ENCODE results near the gene SUGCT.

DNA sequence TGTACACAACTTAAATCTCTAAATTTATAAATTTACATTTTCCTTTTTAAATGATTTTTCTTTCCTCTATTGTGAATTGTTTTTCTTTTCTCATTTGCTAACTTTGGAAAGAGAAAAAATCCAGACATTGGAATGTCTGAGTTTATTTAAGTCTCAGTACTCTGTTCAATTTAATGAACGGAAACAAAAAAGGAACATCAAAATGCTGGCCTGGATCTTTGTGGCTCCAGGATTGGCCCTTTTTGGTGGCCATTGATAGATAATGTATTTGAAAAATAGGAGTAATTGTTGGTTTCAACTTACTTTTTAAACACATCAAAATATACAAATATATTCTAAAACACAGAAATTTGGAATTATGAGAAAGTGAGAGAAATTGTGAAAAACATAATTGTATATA lies 336.0 kb downstream of the SUGCT start:
- TF ChIP-seq YY1 (IDR thresholded peaks at IDR 0.05; ENCODE audit: insufficient read depth, insufficient read length) (no peak), SUZ12 (IDR thresholded peaks at IDR 0.05; ENCODE audit: extremely low read depth, insufficient read depth, insufficient read length) (no peak), ZNF274 (IDR thresholded peaks at IDR 0.05; ENCODE audit: low read depth, low read length) (no peak)
